HepG2 (cell line): ENCODE measurements around the gene ARHGEF7. TPM values are rescaled to one million over a fixed set of nuclear protein-coding genes. Genes with fewer than 3 reads are reported as not detected.

ENCODE experiments used
- polyA plus RNA-seq, 8 experiments: library from polyadenylated mRNA; depleted of rRNA in 3 of 8; stranded (reverse) in 7 of 8; unstranded in 1 of 8; fragments of >200 nt; fragmentation: Illumina TruSeq in 4 of 8; extraction: Trizol in 4 of 8; gene quantifications; 2 replicates each; pipeline versions ENCODE4 v1.2.1 to v1.2.3, GENCODE V29; 2011 to 2016; ENCODE audit warnings: low read depth in 4 of 8, missing spikeins in 1 of 8, mixed read lengths in 1 of 8; ENCODE audit not compliant: insufficient read depth in 1 of 8
- total RNA-seq, 5 experiments: library from RNA; depleted of rRNA; stranded (reverse); fragments of >200 nt; fragmentation: Illumina TruSeq; extraction: Trizol; gene quantifications; 2 replicates each; pipeline ENCODE4 v1.2.3, GENCODE V29; 2016; ENCODE audit warnings: low read depth in 1 of 5
- TF ChIP-seq, protein P1 (sequence below): sonication (generic); formaldehyde crosslinking; IDR thresholded peaks from 2 replicates; pipeline ENCODE4 v1.4.0; 2020; ENCODE audit warnings: mild to moderate bottlenecking, missing genetic modification reagents
- TF ChIP-seq, protein P2 (sequence below): sonication (generic); formaldehyde crosslinking; IDR thresholded peaks from 2 replicates; pipeline ENCODE4 v1.5.0; 2020; ENCODE audit warnings: mild to moderate bottlenecking, missing genetic modification reagents

Gene ARHGEF7
- total and polyA plus RNA-seq, 2 of the 13 experiments (the other 11 are each of a cell fraction or from before 2014, with no cell fraction given) = 15.7 to 22.3 TPM

DNA sequence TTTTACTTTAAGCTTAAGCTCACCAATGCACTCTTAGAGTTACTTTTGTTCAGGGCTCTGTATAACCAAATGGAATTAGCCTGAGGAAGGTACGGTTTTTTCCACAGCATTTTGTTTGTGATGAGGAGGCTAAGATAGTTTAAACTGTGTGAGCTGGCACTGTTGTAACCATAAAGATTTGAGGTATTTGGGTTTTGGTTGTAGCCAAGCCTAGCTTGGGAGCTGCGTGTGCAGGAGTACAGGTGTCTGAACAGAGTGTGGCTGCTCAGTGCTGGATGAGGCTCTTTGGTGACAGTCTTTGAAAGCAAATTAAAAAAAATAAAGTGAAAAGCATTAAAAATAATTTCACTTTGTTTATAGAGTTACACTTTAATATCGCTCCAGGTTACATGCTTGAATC lies 56.0 kb downstream of the ARHGEF7 start (continued):
- TF ChIP-seq, protein P1, sequence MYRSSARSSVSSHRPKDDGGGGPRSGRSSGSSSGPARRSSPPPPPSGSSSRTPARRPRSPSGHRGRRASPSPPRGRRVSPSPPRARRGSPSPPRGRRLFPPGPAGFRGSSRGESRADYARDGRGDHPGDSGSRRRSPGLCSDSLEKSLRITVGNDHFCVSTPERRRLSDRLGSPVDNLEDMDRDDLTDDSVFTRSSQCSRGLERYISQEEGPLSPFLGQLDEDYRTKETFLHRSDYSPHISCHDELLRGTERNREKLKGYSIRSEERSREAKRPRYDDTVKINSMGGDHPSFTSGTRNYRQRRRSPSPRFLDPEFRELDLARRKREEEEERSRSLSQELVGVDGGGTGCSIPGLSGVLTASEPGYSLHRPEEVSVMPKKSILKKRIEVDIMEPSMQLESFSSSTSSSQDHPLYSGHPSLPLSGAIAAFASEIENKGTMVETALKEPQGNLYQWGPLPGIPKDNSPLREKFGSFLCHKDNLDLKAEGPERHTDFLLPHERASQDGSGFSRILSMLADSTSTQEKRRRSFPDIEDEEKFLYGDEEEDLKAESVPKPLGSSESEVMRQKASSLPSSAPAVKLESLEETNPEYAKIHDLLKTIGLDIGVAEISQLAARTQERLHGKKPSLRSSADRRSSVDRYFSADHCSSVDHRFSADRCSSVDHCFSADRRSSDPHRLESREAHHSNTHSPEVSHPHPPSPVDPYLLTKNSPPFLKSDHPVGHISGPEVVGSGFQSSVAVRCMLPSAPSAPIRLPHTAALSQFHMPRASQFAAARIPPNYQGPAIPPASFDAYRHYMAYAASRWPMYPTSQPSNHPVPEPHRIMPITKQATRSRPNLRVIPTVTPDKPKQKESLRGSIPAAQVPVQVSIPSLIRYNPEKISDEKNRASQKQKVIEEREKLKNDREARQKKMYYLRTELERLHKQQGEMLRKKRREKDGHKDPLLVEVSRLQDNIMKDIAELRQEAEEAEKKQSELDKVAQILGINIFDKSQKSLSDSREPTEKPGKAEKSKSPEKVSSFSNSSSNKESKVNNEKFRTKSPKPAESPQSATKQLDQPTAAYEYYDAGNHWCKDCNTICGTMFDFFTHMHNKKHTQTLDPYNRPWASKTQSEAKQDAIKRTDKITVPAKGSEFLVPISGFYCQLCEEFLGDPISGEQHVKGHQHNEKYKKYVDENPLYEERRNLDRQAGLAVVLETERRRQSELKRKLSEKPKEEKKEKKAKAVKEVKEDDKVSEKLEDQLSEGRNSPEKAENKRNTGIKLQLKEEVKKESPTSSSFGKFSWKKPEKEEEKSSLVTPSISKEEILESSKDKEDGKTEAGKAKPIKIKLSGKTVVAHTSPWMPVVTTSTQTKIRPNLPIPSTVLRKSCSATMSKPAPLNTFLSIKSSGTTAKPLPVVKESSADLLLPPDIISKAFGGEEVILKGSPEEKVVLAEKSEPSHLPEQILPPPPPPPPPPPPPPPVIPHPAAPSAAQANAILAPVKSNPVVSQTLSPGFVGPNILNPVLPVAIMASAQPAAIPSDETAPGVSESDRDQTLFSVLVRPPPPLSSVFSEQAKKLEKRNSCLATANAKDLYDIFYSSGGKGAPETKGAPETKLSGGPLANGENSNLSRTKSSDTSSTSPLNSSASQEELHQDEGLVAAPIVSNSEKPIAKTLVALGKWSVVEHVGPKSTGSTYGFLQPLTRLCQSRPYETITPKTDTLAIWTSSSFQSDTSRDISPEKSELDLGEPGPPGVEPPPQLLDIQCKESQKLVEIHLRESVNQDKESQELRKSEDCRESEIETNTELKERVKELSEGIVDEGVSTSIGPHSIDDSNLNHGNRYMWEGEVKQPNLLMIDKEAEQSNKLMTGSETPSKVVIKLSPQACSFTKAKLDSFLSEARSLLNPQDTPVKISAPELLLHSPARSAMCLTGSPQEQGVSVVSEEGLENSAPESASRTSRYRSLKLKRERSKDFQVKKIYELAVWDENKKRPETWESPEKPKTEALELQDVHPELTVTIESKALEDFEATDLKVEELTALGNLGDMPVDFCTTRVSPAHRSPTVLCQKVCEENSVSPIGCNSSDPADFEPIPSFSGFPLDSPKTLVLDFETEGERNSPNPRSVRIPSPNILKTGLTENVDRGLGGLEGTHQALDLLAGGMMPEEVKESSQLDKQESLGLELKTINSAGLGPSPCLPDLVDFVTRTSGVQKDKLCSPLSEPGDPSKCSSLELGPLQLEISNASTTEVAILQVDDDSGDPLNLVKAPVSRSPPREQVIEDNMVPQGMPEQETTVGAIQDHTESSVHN (CRISPR knock-in tag) = no peak
- TF ChIP-seq, protein P2, sequence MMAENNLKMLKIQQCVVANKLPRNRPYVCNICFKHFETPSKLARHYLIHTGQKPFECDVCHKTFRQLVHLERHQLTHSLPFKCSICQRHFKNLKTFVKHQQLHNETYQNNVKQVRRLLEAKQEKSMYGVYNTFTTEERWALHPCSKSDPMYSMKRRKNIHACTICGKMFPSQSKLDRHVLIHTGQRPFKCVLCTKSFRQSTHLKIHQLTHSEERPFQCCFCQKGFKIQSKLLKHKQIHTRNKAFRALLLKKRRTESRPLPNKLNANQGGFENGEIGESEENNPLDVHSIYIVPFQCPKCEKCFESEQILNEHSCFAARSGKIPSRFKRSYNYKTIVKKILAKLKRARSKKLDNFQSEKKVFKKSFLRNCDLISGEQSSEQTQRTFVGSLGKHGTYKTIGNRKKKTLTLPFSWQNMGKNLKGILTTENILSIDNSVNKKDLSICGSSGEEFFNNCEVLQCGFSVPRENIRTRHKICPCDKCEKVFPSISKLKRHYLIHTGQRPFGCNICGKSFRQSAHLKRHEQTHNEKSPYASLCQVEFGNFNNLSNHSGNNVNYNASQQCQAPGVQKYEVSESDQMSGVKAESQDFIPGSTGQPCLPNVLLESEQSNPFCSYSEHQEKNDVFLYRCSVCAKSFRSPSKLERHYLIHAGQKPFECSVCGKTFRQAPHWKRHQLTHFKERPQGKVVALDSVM (CRISPR knock-in tag) = no peak
